PFSK-1 (cell line): ENCODE results near the gene DLGAP1.

Experiments
- FOXP2 ChIP-seq: optimal IDR thresholded peaks from 2 replicates; pipeline ENCODE3; 2011; ENCODE audit warnings: borderline replicate concordance, control low read depth, inconsistent platforms; ENCODE audit not compliant: insufficient read depth; ENCODE audit errors: extremely low read length, extremely low read depth
- POLR2AphosphoS5 ChIP-seq: IDR thresholded peaks from 2 replicates; pipeline ENCODE4 v1.6.1; 2012; ENCODE audit warnings: low read depth, mild to moderate bottlenecking, control low read depth, low read length, moderate library complexity
- REST ChIP-seq, 2 experiments: IDR thresholded peaks; 2 replicates each; pipeline versions ENCODE4 v1.6.1 to v1.8.0; 2011 to 2012; ENCODE audit warnings: low read depth in 2 of 2, low read length in 2 of 2, control low read depth in 1 of 2, inconsistent platforms in 1 of 2, mild to moderate bottlenecking in 1 of 2, moderate library complexity in 1 of 2; ENCODE audit not compliant: insufficient read depth in 1 of 2
- SIN3A ChIP-seq: IDR thresholded peaks from 2 replicates; pipeline ENCODE4 v1.6.1; 2012; ENCODE audit warnings: mild to moderate bottlenecking, low read length, moderate library complexity, borderline replicate concordance; ENCODE audit not compliant: insufficient read depth
- TAF1 ChIP-seq: IDR thresholded peaks from 2 replicates; pipeline ENCODE4 v1.6.1; 2012; ENCODE audit warnings: low read length, control low read depth, borderline replicate concordance; ENCODE audit not compliant: insufficient read depth

DLGAP1 gene

GRCh38 chr18:3619746-3620145 lies 835.4 kb downstream of the DLGAP1 start:
- no peak for TF ChIP-seq TAF1

- no peak for TF ChIP-seq REST (IDR thresholded peaks at IDR 0.05; ENCODE audit: insufficient read depth in 1 of 2, low read depth in 2 of 2, low read length in 2 of 2)
- no peak for TF ChIP-seq SIN3A
- no peak for TF ChIP-seq TAF1
These were observed 835.9 kb downstream of the DLGAP1 start for GRCh38 chr18:3619222-3619621.

GRCh38 chr18:3616744-3617143 lies 838.4 kb downstream of the DLGAP1 start:
- TF ChIP-seq TAF1 (no peak), FOXP2 (no peak), POLR2AphosphoS5 (no peak), REST (IDR thresholded peaks at IDR 0.05; ENCODE audit: insufficient read depth in 1 of 2, low read depth in 2 of 2, low read length in 2 of 2) (no peak), SIN3A (no peak)

- TF ChIP-seq SIN3A (no peak), REST (IDR thresholded peaks at IDR 0.05; ENCODE audit: insufficient read depth in 1 of 2, low read depth in 2 of 2, low read length in 2 of 2) (no peak), POLR2AphosphoS5 (no peak), FOXP2 (no peak), TAF1 (no peak)
These were observed 839.0 kb downstream of the DLGAP1 start for GRCh38 chr18:3616142-3616541.

GRCh38 chr18:3615374-3615985 lies 839.6 kb downstream of the DLGAP1 start:
- TF ChIP-seq REST (IDR thresholded peaks at IDR 0.05; ENCODE audit: insufficient read depth in 1 of 2, low read depth in 2 of 2, low read length in 2 of 2) (no peak), POLR2AphosphoS5 (no peak), TAF1 (no peak), FOXP2 (no peak), SIN3A (no peak)
